GM18868 (cell line): ENCODE data around the gene RAB18.
"Not testable (repeated sequence)": the region's sequence is repeated elsewhere in the genome, so short reads cannot be mapped to it uniquely, and the experiment has no call there.

Source experiments
- ATAC-seq: cut with Tn5 transposase; IDR thresholded peaks from one replicate; pipeline ENCODE4 v1.9.1; 2021; ENCODE audit warnings: mild to moderate bottlenecking, moderate library complexity; ENCODE audit not compliant: unreplicated experiment

Gene RAB18

GRCh38 chr10:27504808-27505460 lies 830 bp downstream of the RAB18 start:
- no peak for ATAC-seq

- ATAC-seq: not testable (repeated sequence)
These were observed 1.4 kb downstream of the RAB18 start for GRCh38 chr10:27505537-27505936.

- no peak for ATAC-seq
These were observed 2.2 kb downstream of the RAB18 start for GRCh38 chr10:27506280-27506679.

- ATAC-seq: no peak
These were observed 8.4 kb downstream of the RAB18 start for GRCh38 chr10:27512548-27512947.

- no peak for ATAC-seq
These were observed 9.5 kb downstream of the RAB18 start for GRCh38 chr10:27513451-27514191.

GRCh38 chr10:27514243-27514642 lies 10.1 kb downstream of the RAB18 start:
- no peak for ATAC-seq

GRCh38 chr10:27518261-27518660 lies 14.2 kb downstream of the RAB18 start:
- ATAC-seq: no peak

- ATAC-seq: no peak
These were observed 21.7 kb downstream of the RAB18 start for GRCh38 chr10:27525819-27526218.

GRCh38 chr10:27526242-27526641 lies 22.1 kb downstream of the RAB18 start:
- no peak for ATAC-seq

- no peak for ATAC-seq
These were observed 23.7 kb downstream of the RAB18 start for GRCh38 chr10:27527666-27528295.

GRCh38 chr10:27529010-27529783 lies 25.1 kb downstream of the RAB18 start:
- ATAC-seq: no peak

GRCh38 chr10:27530477-27530876 lies 26.4 kb downstream of the RAB18 start:
- ATAC-seq: no peak

- ATAC-seq: no peak
These were observed 27.3 kb downstream of the RAB18 start for GRCh38 chr10:27531336-27531847.

- ATAC-seq: no peak
These were observed 30.1 kb downstream of the RAB18 start for GRCh38 chr10:27534161-27534700.

- ATAC-seq: no peak
These were observed 31.2 kb downstream of the RAB18 start for GRCh38 chr10:27535317-27535716.

GRCh38 chr10:27536437-27536836 lies 32.3 kb downstream of the RAB18 start:
- ATAC-seq: peak; percentile 73

- no peak for ATAC-seq
These were observed 33.1 kb downstream of the RAB18 start for GRCh38 chr10:27537166-27537565.

GRCh38 chr10:27537787-27538186 lies 33.7 kb downstream of the RAB18 start:
- ATAC-seq: no peak

GRCh38 chr10:27540672-27541071 lies 36.6 kb downstream of the RAB18 start:
- ATAC-seq: no peak

GRCh38 chr10:27541796-27542729 lies 38.0 kb downstream of the RAB18 start:
- ATAC-seq: no peak
